GM12878 (cell line): ENCODE results near the gene HES7. TPM values are rescaled to one million over a fixed set of nuclear protein-coding genes. Genes with fewer than 3 reads are reported as not detected.

Experiments used
- ASH2L ChIP-seq: fragments of 300-600, 200-600 bp; sonication (generic); IDR thresholded peaks from 2 replicates; pipeline ENCODE4 v1.6.1; 2017; ENCODE audit warnings: low read depth, mild to moderate bottlenecking, borderline replicate concordance
- BACH1 ChIP-seq: fragments of 450-650 bp; IDR thresholded peaks from 2 replicates; pipeline ENCODE4 v1.6.1; 2017; ENCODE audit warnings: mild to moderate bottlenecking, borderline replicate concordance
- BRCA1 ChIP-seq: IDR thresholded peaks from 2 replicates; pipeline ENCODE4 v1.6.1; 2011; ENCODE audit warnings: low read depth, low read length, improper control_type of control experiment
- CBX3 ChIP-seq: fragments of 200-600 bp; sonication (generic); IDR thresholded peaks from 2 replicates; pipeline ENCODE4 v1.6.1; 2016; ENCODE audit warnings: low read depth, borderline replicate concordance
- CHD1 ChIP-seq: IDR thresholded peaks from 2 replicates; pipeline ENCODE4 v1.6.1; 2012; ENCODE audit warnings: low read depth, low read length, improper control_type of control experiment
- DPF2 ChIP-seq: fragments of 450-650 bp; IDR thresholded peaks from 2 replicates; pipeline ENCODE4 v1.6.1; 2017; ENCODE audit warnings: mild to moderate bottlenecking
- HDAC2 ChIP-seq: fragments of 200-600 bp; sonication (generic); IDR thresholded peaks from 2 replicates; pipeline ENCODE4 v1.6.1; 2017
- HDAC6 ChIP-seq: fragments of 200-600 bp; sonication (generic); IDR thresholded peaks from one replicate; pipeline ENCODE4 v1.8.0; 2017; ENCODE audit warnings: antibody characterized with exemption; ENCODE audit not compliant: unreplicated experiment
- IKZF2 ChIP-seq, 2 experiments: fragments of 450-650 bp; IDR thresholded peaks; 2 replicates each; pipeline ENCODE4 v1.6.1; 2017; ENCODE audit warnings: mild to moderate bottlenecking in 2 of 2, moderate library complexity in 2 of 2
- MLLT1 ChIP-seq: fragments of 450-650 bp; IDR thresholded peaks from 2 replicates; pipeline ENCODE4 v1.6.1; 2016; ENCODE audit warnings: mild to moderate bottlenecking
- NFYB ChIP-seq: IDR thresholded peaks from 2 replicates; pipeline ENCODE4 v1.6.1; 2011; ENCODE audit warnings: low read depth, mild to moderate bottlenecking, low read length, improper control_type of control experiment, moderate library complexity; ENCODE audit not compliant: insufficient read depth
- POLR2A ChIP-seq: IDR thresholded peaks from 2 replicates; pipeline ENCODE4 v1.6.1; 2011; ENCODE audit warnings: low read depth, mild to moderate bottlenecking, low read length
- PRDM15 ChIP-seq: fragments of 450-650 bp; formaldehyde crosslinking; IDR thresholded peaks from 2 replicates; pipeline ENCODE4 v1.4.0; 2020; ENCODE audit warnings: mild to moderate bottlenecking, moderate library complexity
- SRF ChIP-seq, 2 experiments: IDR thresholded peaks; 2 replicates each; pipeline ENCODE4 v1.6.1; 2011; ENCODE audit warnings: low read depth in 2 of 2, low read length in 2 of 2, mild to moderate bottlenecking in 1 of 2, moderate library complexity in 1 of 2
- TAF1 ChIP-seq: IDR thresholded peaks from 2 replicates; pipeline ENCODE4 v1.6.1; 2011; ENCODE audit warnings: mild to moderate bottlenecking, low read depth, low read length, borderline replicate concordance
- ZNF592 ChIP-seq: fragments of 450-650 bp; IDR thresholded peaks from 2 replicates; pipeline ENCODE4 v1.6.1; 2017; ENCODE audit warnings: mild to moderate bottlenecking, moderate library complexity
- polyA plus RNA-seq, 11 experiments: library from polyadenylated mRNA; depleted of rRNA in 4 of 11; unstranded in 6 of 11; stranded (reverse) in 5 of 11; fragments of >200 nt; fragmentation: Nextera tagmentation in 4 of 11; fragmentation: Illumina TruSeq in 1 of 11; extraction: Ambion mirVana in 4 of 11; extraction: Trizol in 1 of 11; gene quantifications; 1 replicate in 1 of 11; 2 replicates in 10 of 11; pipeline versions ENCODE4 v1.2.1 to v1.2.3, GENCODE V29; 2011 to 2016; ENCODE audit warnings: inconsistent platforms in 2 of 11, missing spikeins in 2 of 11, low read depth in 1 of 11
- total RNA-seq, 4 experiments: library from RNA; depleted of rRNA in 3 of 4; stranded (reverse); fragments of >200 nt in 3 of 4; fragmentation: Illumina TruSeq in 1 of 4; extraction: Trizol in 1 of 4; gene quantifications; 2 replicates each; pipeline versions ENCODE4 v1.2.1 to v1.2.3, GENCODE V29; 2013 to 2021
- TF ChIP-seq, protein P1 (sequence below): fragments of 450-650 bp; IDR thresholded peaks from 2 replicates; pipeline ENCODE4 v1.6.1; 2017; ENCODE audit warnings: borderline replicate concordance
- TF ChIP-seq, protein P2 (sequence below): IDR thresholded peaks from 2 replicates; pipeline ENCODE4 v1.6.1; 2011; ENCODE audit warnings: borderline replicate concordance, low read depth, mild to moderate bottlenecking, moderate library complexity, low read length; ENCODE audit not compliant: insufficient read depth, poor library complexity, severe bottlenecking

HES7 gene
- total and polyA plus RNA-seq, 10 of the 15 experiments (the other 5 are each of a cell fraction or from before 2014, with no cell fraction given), result 0.07 to 1.3 (median 0.63) TPM; not detected in 4

DNA sequence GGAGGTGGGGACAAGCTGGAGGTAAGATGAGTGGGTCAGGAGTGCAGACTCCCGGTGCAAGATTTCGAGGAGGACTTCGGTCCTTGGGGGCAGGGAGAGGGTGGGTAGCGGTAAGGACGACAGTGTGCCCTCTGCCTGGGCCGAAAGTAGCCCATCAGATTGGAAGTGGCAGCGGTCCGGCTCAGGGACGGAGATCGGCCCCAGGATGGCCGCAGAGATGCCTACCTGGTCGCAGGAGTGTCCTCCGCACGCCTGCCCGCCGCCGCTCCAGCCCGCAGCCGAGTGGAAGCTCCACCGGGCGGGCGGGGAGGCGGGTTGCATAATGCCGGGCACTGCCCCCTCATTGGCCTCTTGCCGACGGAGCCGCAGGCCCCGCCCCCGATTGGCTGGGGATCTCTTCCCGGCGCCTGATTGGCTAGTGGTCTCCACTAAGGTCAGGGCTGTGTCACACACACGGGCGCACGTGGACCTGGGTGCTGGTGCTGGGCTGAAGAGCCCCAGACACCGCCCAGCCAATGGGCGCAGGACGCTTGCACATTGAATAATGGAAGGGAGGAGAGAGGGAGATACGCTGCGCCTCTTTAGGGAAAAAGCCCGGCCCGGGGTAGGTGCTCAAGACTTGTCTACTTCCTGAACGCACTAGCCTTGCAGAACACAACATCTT is 28.3 kb upstream of the HES7 start, which contains the start of gene PER1 (continued):
- TF ChIP-seq MLLT1 (no peak), IKZF2 (IDR thresholded peaks at IDR 0.05) (no peak), CHD1 (no peak), DPF2 (0 out of 2 replicates have a peak, but pooled peaks have one; percentile 20), ASH2L (no peak), HDAC6 (no peak), ZNF592 (no peak), PRDM15 (CRISPR knock-in tag) (no peak), POLR2A (peak; percentile 92), HDAC2 (no peak), TAF1 (peak; percentile 72), SRF (IDR thresholded peaks at IDR 0.05; ENCODE audit: low read depth in 2 of 2, low read length in 2 of 2) (no peak), CBX3 (no peak), BACH1 (peak; percentile 83), NFYB (peak; percentile 86), BRCA1 (no peak)
- TF ChIP-seq, protein P1, sequence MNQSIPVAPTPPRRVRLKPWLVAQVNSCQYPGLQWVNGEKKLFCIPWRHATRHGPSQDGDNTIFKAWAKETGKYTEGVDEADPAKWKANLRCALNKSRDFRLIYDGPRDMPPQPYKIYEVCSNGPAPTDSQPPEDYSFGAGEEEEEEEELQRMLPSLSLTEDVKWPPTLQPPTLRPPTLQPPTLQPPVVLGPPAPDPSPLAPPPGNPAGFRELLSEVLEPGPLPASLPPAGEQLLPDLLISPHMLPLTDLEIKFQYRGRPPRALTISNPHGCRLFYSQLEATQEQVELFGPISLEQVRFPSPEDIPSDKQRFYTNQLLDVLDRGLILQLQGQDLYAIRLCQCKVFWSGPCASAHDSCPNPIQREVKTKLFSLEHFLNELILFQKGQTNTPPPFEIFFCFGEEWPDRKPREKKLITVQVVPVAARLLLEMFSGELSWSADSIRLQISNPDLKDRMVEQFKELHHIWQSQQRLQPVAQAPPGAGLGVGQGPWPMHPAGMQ, result no peak
- TF ChIP-seq, protein P2, sequence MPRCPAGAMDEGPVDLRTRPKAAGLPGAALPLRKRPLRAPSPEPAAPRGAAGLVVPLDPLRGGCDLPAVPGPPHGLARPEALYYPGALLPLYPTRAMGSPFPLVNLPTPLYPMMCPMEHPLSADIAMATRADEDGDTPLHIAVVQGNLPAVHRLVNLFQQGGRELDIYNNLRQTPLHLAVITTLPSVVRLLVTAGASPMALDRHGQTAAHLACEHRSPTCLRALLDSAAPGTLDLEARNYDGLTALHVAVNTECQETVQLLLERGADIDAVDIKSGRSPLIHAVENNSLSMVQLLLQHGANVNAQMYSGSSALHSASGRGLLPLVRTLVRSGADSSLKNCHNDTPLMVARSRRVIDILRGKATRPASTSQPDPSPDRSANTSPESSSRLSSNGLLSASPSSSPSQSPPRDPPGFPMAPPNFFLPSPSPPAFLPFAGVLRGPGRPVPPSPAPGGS, result no peak
